ENCODE measurements around the gene IL11RA. TPM values are rescaled to one million over a fixed set of nuclear protein-coding genes. Genes with fewer than 3 reads are reported as not detected.
A peak's percentile ranks its signal among the peaks of the same experiment; 100 is the strongest.

IL11RA gene
- total RNA-seq, 1 experiment from 2014 or later = 17.7 TPM

GRCh38 chr9:34691936-34692315 lies 39.9 kb downstream of the IL11RA start:
- in situ Hi-C loops (cut with HindIII; ENCODE audit: low pct_unique_long_range_greater_than_20kb, low sequenced_read_pairs) = no loop called here
- no peak for DNase-seq (ENCODE audit: low read depth, low spot score)

DNA sequence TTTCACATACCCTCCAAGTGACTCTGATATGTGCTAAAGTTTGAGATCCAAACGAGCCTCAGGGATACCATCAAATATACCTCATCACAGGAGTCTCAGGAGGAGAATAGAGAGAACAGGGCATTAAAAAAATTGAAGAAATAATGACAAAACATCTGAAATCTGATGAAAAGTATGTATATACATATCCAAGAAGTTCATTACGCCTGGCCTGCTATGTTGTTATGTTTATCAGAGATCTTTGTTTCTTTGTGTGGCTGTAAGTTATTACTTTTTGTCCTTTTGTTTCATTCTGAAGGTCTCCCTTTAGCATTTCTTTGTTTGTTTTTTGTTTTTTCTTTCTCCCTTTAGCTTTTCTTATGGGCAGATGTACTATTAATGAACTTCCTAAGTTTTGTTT lies 41.6 kb downstream of the IL11RA start:
- in situ Hi-C loops (cut with HindIII; ENCODE audit: low pct_unique_long_range_greater_than_20kb, low sequenced_read_pairs) = no loop called here
- no peak for DNase-seq (ENCODE audit: low read depth, low spot score)

GRCh38 chr9:34694811-34695210 lies 42.8 kb downstream of the IL11RA start:
- in situ Hi-C loops (cut with HindIII; ENCODE audit: low pct_unique_long_range_greater_than_20kb, low sequenced_read_pairs) = no loop called here
- no peak for DNase-seq (ENCODE audit: low read depth, low spot score)

GRCh38 chr9:34701023-34701768 lies 49.2 kb downstream of the IL11RA start:
- in situ Hi-C loops (cut with HindIII; ENCODE audit: low pct_unique_long_range_greater_than_20kb, low sequenced_read_pairs) = no loop called here
- DNase-seq (ENCODE audit: low read depth, low spot score) = peak; percentile 63

GRCh38 chr9:34701769-34702736 lies 50.1 kb downstream of the IL11RA start:
- in situ Hi-C loops (cut with HindIII; ENCODE audit: low pct_unique_long_range_greater_than_20kb, low sequenced_read_pairs) = no loop called here
- DNase-seq (ENCODE audit: low read depth, low spot score) = peak; percentile 71

DNA sequence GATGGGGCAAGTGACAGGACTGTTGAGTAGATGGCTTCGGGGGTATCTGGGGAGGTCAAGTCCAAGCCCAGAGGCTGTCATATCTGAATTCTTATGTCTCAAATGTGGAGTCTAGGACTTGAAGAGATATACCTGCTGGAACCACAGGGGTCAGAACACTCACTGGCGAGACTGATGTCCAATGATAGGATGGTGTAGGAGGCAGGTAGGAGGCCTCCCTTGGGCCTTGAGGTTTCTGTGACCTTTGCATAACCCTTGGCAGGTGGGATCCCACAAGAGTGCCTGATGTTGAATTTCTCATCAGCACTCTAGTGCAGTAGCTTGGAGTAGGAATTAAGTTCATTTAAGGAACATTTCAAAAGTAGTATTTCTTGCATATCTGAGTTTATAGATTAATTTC lies 55.1 kb downstream of the IL11RA start:
- in situ Hi-C loops (cut with HindIII; ENCODE audit: low pct_unique_long_range_greater_than_20kb, low sequenced_read_pairs) = no loop called here
- DNase-seq (ENCODE audit: low read depth, low spot score) = no peak

- in situ Hi-C loops (cut with HindIII; ENCODE audit: low pct_unique_long_range_greater_than_20kb, low sequenced_read_pairs) = no loop called here
- DNase-seq (ENCODE audit: low read depth, low spot score) = no peak
Observed at GRCh38 chr9:34709196-34709978, 57.4 kb downstream of the IL11RA start.

GRCh38 chr9:34710023-34710422 lies 58.0 kb downstream of the IL11RA start, which contains the start of gene CCL21:
CCL21 (minus strand) TSS chr9:34710136; CDS start chr9:34710066, 70 bp downstream.
- in situ Hi-C loops (cut with HindIII; ENCODE audit: low pct_unique_long_range_greater_than_20kb, low sequenced_read_pairs) = no loop called here
- no peak for DNase-seq (ENCODE audit: low read depth, low spot score)

Small RNA genes within 50 kb of the gene (small RNA-seq; reads per million reads assigned to genes)
- 0 reads per million in 2 experiments for gene CCL27

Other genes starting within 250 kb of the IL11RA start
- gene FAM219A, start 193.6 kb upstream of the IL11RA start, total RNA-seq (2014; rRNA removed; shearing (Covaris generic)) = 7.4 and 8.2 TPM in 2 replicates
- gene DNAI1, start 193.4 kb upstream of the IL11RA start, total RNA-seq (2014; rRNA removed; shearing (Covaris generic)) = 0.45 and 0.77 TPM in 2 replicates
- gene ENHO, start 129.2 kb upstream of the IL11RA start, total RNA-seq (2014; rRNA removed; shearing (Covaris generic)) = 0.43 and 0.92 TPM in 2 replicates
- gene CNTFR, start 62.5 kb upstream of the IL11RA start, total RNA-seq (2014; rRNA removed; shearing (Covaris generic)) = 1.1 TPM in 2 replicates
- 35.7 and 44.8 TPM in 2 replicates for gene RPP25L, start 40.1 kb upstream of the IL11RA start, total RNA-seq (2014; rRNA removed; shearing (Covaris generic))
- 59.7 and 70.2 TPM in 2 replicates for gene DCTN3, start 31.7 kb upstream of the IL11RA start, total RNA-seq (2014; rRNA removed; shearing (Covaris generic))
- gene ARID3C, start 23.1 kb upstream of the IL11RA start, total RNA-seq (2014; rRNA removed; shearing (Covaris generic)) = 0.11 and 0.26 TPM in 2 replicates
- 94.0 and 119 TPM in 2 replicates for gene SIGMAR1, start 14.4 kb upstream of the IL11RA start, total RNA-seq (2014; rRNA removed; shearing (Covaris generic))
- 14.4 and 22.0 TPM in 2 replicates for gene GALT, start 5.5 kb upstream of the IL11RA start, total RNA-seq (2014; rRNA removed; shearing (Covaris generic))
- gene CCL27, start 10.5 kb downstream of the IL11RA start, total RNA-seq (2014; rRNA removed; shearing (Covaris generic)) = not detected in 2 replicates
- gene CCL19, start 39.1 kb downstream of the IL11RA start, total RNA-seq (2014; rRNA removed; shearing (Covaris generic)) = not detected in 2 replicates
- not detected in 2 replicates for gene CCL21, start 58.0 kb downstream of the IL11RA start, total RNA-seq (2014; rRNA removed; shearing (Covaris generic))

Data from SK-MEL-5 (cell line).